GM10248 (cell line): Measurements from ENCODE around the gene UPF1.
A peak's percentile ranks its signal among the peaks of the same experiment; 100 is the strongest.

Experiments used
- CTCF ChIA-PET: fragments of 300-600 bp; sonication (Branson Sonifier 250); formaldehyde crosslinking; extraction: SDS; loops from one replicate; lab custom pipeline; 2021; ENCODE audit warnings: antibody characterized with exemption; lab: Yijun Ruan, JAX
- POLR2A ChIA-PET: fragments of 350-650 bp; sonication (Branson Sonifier 250); formaldehyde crosslinking; extraction: SDS; loops from one replicate; lab custom pipeline; 2020; ENCODE audit warnings: antibody characterized with exemption; lab: Yijun Ruan, JAX
- DNase-seq: peaks from one replicate; pipeline ENCODE4 v3.0.0; 2012; ENCODE audit errors: extremely low spot score
- CTCF ChIP-seq: IDR thresholded peaks from 2 replicates; pipeline ENCODE4 v1.5.1; 2012; ENCODE audit warnings: mild to moderate bottlenecking, low read depth; ENCODE audit errors: extremely low read depth, missing control alignments, control extremely low read depth

The UPF1 gene

GRCh38 chr19:18895038-18895823, 63.5 kb downstream of the UPF1 start:
- TF ChIP-seq CTCF: peak; percentile 40
- DNase-seq: no peak
- CTCF ChIA-PET: no interaction called here
- POLR2A ChIA-PET: no interaction called here

DNA sequence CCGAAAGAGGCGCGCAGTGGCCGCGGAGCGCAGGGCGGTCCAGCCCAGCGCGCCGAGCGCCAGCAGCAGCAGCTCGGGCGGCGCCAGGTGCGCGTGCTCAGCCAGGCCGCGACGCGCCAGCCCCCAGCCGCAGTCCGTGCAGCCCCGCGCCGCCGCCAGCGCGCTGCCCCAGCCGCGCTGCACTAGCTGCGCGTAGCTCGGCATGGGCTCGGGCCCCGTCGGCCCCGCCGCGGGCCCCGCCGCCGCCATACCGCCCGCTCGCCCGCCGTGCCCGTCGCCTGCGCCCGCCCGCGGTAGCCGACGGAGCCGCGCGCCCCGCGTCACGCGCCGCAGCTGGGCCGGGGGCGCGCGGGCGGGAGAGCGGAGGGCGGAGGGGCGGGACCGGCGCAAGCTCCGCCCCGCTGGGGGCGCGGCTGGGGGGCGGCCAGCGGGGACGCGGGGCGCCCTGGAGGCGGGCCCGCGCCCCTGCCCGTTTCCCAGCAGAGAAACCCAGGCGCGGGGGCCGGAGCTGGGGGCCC, 64.1 kb downstream of the UPF1 start, which contains the start of gene CERS1:
CERS1 (minus strand) TSS at position 335 of the 518 bp plus-strand sequence; CDS start at position 249, 86 bp downstream.
- no peak for TF ChIP-seq CTCF
- DNase-seq: no peak
- CTCF ChIA-PET: no interaction called here

DNA sequence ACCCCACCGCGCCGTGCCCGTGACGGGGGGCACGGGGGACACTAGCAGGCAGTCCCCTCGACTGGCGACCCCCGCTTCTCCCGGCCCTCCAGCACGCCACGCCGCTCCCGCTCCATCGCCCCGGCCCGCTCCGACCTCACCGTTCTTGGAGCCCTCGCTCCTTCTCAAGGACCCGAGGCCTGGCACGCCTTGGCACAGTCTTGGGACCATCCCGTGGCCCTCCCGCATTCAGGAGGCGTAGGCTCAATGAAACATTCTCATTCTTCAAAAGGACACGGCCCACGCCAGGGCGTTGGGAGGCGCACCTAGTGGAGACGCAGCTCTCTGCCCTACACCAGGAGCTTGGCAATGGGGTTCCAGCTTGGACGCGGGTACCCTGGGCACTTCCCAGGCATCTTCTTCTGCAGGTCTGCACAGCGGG, 64.7 kb downstream of the UPF1 start:
- POLR2A ChIA-PET: no interaction called here
- DNase-seq: no peak
- no peak for TF ChIP-seq CTCF
- CTCF ChIA-PET: no interaction called here

More for the DNA sequence above, 64.1 kb downstream of the UPF1 start, which contains the start of gene CERS1:
- POLR2A ChIA-PET: no interaction called here

DNA sequence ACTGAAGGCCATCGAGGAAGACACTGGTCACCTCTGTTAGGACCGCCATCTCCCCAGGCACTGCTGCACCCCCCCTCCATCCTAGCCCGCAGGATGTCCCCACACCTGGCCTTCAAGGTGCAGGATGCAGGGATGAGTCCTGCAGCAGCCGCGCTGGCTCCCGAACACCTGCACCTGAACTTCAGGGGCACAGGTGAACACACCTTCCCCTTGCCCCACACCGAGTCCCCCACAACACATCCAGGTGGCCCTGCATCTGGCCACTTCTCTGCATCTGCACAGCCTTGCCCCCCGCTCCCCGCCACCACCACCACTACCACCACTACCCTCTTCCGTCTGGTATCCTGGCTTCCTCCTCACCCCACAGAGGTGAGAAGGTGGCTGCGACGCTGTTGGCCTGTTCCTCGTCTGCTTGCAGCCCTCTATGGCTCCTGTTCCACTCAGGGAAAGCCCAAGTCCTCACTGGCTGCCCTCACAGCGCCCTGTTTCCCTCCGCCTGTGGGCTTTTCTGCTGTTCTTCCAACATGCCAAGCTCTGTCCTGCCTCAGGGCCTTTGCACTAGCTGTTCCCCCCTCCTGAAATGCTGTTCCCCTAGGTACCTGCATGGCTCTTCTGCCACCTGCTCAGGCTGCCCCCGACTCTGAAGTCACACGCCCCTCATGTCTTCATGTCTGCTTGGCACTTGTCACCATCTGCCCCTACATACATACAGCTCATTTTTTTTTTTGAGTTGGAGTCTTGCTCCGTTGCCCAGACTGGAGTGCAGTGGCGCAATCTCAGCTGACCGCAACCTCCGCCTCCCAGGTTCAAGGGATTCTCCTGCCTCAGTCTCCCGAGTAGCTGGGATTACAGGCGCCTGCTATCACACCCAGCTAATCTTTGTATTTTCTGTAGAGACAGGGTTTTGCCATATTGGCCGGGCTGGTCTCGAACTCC, 65.6 kb downstream of the UPF1 start:
- TF ChIP-seq CTCF: no peak
- ChIA-PET CTCF (interaction anchor here (0.6 kb wide), 1 partner anchor 78 kb away, joined by 3 read pairs; no protein-coding TSS in a partner anchor), POLR2A (interaction anchor here (0.6 to 1.5 kb wide), 2 partner anchors 22 to 106 kb away, joined by 3 to 4 read pairs; partner anchors contain the start of genes COPE and DDX49)
- no peak for DNase-seq

DNA sequence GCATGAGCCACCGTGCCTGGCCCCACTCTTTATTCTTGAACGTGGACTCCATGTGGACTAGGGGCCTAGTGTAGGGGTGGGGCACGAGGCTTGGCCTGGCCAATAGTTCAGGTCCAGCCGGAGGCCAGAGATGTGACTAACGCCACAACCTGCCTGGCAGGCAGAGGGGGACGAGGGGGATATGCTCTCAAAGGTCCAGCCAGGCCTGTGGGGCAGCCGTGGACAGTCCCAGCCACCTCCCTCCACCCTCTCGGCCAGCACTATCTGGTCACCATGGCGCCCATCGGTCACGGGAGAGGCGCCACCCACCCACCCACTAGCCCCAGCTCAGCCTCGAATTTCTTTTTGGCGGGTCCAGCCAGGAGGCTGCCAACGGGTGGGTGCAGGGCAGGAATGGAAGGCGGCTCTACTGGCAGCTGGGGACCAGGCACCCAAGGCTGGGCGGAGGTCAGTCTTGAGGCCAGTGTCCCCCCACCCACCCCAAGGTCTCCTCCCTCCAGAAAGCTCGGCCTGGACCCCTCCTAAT, 66.4 kb downstream of the UPF1 start:
- ChIA-PET POLR2A (interaction anchor here (0.6 to 1.5 kb wide), 2 partner anchors 21 to 107 kb away, joined by 3 to 4 read pairs; partner anchors contain the start of genes COPE and DDX49), CTCF (no interaction called here)
- TF ChIP-seq CTCF: no peak
- DNase-seq: no peak
